Stimulated activated naive CD4-positive, alpha-beta T cell (primary cell): ENCODE data around the gene ZNF181.

Experiments used
- DNase-seq, 6 experiments: peaks; one replicate each; lab custom pipeline; 2025; lab: John Stamatoyannopoulos, UW

The ZNF181 gene

DNA sequence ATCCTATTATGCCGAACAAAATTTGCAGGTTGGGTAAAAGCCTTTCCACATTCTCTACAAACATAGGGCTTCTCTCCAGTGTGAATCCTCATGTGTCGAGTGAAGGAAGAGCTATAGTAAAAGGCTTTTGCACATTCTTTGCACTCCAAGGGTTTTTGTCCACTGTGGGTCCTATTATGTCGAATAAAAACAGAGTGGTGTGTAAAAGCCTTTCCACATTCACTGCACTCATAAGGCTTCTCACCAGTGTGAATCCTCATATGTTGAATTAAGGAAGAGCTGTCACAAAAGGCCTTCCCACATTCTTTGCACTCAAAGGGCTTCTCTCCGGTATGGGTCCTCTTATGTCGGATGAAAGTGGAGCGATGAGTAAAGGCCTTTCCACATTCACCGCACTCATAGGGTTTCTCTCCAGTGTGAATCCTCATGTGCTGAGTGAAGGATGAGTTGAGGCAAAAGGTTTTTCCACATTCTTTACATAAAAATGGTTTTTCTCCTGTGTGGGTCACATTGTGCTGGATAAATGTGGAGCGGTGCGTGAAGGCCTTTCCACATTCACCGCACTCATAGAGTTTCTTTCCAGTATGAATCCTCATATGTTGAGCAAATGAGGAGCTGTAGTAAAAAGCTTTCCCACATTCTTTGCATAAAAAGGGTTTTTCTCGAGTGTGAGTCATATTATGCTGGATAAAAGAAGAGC, 25.3 kb downstream of the ZNF181 start:
- DNase-seq: no peak

DNA sequence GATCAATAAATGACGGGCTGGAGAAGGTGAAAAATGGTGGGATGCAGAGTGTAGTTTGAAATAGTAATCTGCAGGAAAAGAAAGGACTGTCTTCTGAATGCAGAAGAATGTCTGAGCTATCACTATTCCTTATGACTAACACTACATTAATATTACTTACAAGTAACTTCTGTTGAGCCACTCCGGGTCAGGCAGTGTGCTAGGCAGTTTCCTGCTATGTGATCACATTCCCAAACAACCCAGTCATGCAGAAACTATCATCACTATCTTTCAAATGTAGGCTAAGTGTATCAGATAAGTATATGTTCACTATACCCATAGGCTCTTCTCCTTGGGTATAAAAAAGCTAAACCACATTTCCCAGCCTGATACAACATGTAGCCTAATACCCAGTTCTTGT, 32.3 kb downstream of the ZNF181 start:
- DNase-seq: no peak

- DNase-seq: no peak
Measured at GRCh38 chr19:34767951-34768350, 33.9 kb downstream of the ZNF181 start.

DNA sequence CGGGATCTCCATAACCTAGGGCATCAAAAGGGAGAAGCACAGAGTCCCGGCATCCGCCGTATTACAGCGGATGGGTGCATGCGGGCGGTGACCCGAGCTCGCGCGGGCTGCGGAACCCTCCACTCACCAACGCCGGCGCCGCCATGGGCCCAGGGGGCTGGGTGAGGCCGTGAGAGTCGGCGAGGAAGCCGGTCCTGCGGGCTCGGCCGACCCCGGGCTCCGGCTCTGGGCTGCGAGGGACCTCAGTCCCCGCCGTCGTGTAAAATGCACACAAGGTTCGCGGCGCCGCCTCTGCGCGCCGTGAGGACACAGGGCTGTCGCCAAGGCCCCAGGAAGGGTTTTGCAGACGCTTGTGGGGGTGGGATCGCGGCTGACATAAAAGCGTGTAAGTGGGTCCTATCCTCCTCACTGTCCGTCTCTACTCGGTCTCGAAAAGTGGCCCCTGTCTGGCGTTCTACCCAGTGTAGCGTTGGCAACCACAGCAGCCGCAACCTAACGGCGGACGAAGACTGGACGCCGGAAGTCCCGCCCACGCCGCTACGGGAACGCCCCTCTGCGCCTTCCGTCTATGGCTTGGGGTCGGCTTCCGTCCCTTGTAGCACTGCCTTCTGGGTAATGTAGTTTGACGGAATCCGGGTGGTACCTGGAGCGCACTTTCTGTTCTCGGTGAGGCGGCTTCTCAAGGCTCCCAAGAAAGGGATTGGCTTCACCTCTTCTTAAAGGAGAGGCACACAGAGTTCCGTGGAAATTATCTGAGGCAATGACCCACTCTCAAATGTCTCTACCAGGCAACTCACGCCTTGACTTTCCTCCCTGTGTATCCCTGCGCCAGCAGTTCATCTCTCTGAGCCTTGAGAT, 38.9 kb downstream of the ZNF181 start, which contains the start of gene ZNF599:
Gene ZNF599 (minus strand): TSS at position 519 of the 858 bp plus-strand sequence. CDS start 374 bp downstream, at position 145.
- peak; percentile 75 to 89 (median 82) for DNase-seq

GRCh38 chr19:34773555-34773864, 39.5 kb downstream of the ZNF181 start:
- DNase-seq: no peak

GRCh38 chr19:34774857-34775256, 40.8 kb downstream of the ZNF181 start:
- no peak for DNase-seq

DNA sequence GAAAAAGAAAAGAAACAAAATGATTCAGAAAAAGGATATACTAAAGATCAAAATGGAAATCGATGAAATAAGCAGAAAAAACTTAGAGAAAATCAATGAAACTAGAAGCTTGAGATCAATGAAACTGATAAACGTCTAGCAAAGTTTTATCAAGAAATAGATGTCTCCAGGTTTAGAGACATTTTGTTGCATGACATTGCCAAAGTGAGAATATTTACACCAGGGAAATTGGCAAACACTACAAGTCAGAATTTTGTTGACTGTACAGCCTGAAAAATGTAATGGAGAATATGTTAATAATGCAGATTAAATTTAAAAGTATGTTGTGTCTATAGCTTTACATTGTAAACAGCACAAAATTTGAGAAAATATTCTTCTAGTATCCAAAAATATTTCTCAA, 44.3 kb downstream of the ZNF181 start:
- no peak for DNase-seq

- no peak for DNase-seq
Measured at GRCh38 chr19:34779652-34780051, 45.6 kb downstream of the ZNF181 start.

GRCh38 chr19:34786236-34786635, 52.2 kb downstream of the ZNF181 start:
- DNase-seq: no peak

GRCh38 chr19:34787059-34787824, 53.2 kb downstream of the ZNF181 start:
- no peak for DNase-seq

- DNase-seq: no peak
Measured at GRCh38 chr19:34788074-34788473, 54.0 kb downstream of the ZNF181 start.

GRCh38 chr19:34793565-34793964, 59.5 kb downstream of the ZNF181 start:
- no peak for DNase-seq

DNA sequence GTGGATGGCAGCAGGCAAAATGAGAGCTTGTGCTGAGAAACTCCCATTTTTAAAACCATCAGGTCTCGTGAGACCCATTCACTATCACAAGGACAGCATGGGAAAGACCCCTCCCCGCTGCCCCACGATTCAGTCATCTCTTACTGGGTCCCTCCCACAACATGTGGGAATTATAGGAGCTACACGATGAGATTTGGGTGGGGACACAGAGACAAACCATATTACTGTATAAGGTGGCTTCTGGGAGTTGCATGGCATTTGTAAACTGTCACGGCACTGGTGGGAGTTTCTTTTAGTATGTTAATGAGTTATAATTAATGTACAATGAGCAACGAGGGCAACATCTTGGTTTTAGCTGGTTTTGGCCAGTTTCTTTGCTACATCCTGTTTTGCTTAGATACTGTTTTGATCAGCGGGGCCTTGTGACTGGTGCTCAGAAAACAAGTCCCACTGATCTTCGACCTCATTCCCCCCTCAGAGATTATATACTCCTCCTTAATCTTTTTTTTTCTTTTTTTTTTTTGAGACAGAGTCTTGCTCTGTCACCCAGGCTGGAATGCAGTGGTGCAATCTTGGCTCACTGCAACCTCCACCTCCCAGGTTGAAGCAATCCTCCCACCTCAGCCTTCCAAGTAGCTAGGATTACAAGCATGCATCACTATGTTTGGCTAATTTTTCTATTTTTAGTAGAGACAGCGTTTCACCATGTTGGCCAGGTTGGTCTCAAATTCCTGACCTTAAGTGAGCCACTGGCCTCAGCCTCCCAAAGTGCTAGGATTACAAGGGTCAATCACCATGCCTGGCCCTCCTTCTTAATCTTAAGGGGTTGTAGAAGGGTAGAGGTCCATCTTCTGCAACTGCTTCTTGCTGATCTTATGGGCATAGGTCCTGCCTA, 60.3 kb downstream of the ZNF181 start:
- DNase-seq: peak in 1 of 6 experiments; percentile 9
